Stimulated activated CD8-positive, alpha-beta memory T cell treated with anti-CD3 and anti-CD28 coated beads, Interleukin-4, amount 100 ng/mL, for 1 hour (primary cell): ENCODE data around the gene PIKFYVE.
A peak's percentile ranks its signal among the peaks of the same experiment; 100 is the strongest.
"Not testable (repeated sequence)": the region's sequence is repeated elsewhere in the genome, so short reads cannot be mapped to it uniquely, and the experiment has no call there.

Experiments used
- DNase-seq, 2 donors: peaks; one replicate each; pipeline ENCODE4 v3.0.0-alpha.2; 2020; ENCODE audit warnings: low read depth in 2 of 2, low spot score in 1 of 2

The PIKFYVE gene, protein sequence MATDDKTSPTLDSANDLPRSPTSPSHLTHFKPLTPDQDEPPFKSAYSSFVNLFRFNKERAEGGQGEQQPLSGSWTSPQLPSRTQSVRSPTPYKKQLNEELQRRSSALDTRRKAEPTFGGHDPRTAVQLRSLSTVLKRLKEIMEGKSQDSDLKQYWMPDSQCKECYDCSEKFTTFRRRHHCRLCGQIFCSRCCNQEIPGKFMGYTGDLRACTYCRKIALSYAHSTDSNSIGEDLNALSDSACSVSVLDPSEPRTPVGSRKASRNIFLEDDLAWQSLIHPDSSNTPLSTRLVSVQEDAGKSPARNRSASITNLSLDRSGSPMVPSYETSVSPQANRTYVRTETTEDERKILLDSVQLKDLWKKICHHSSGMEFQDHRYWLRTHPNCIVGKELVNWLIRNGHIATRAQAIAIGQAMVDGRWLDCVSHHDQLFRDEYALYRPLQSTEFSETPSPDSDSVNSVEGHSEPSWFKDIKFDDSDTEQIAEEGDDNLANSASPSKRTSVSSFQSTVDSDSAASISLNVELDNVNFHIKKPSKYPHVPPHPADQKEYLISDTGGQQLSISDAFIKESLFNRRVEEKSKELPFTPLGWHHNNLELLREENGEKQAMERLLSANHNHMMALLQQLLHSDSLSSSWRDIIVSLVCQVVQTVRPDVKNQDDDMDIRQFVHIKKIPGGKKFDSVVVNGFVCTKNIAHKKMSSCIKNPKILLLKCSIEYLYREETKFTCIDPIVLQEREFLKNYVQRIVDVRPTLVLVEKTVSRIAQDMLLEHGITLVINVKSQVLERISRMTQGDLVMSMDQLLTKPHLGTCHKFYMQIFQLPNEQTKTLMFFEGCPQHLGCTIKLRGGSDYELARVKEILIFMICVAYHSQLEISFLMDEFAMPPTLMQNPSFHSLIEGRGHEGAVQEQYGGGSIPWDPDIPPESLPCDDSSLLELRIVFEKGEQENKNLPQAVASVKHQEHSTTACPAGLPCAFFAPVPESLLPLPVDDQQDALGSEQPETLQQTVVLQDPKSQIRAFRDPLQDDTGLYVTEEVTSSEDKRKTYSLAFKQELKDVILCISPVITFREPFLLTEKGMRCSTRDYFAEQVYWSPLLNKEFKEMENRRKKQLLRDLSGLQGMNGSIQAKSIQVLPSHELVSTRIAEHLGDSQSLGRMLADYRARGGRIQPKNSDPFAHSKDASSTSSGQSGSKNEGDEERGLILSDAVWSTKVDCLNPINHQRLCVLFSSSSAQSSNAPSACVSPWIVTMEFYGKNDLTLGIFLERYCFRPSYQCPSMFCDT (N-terminal part only)

DNA sequence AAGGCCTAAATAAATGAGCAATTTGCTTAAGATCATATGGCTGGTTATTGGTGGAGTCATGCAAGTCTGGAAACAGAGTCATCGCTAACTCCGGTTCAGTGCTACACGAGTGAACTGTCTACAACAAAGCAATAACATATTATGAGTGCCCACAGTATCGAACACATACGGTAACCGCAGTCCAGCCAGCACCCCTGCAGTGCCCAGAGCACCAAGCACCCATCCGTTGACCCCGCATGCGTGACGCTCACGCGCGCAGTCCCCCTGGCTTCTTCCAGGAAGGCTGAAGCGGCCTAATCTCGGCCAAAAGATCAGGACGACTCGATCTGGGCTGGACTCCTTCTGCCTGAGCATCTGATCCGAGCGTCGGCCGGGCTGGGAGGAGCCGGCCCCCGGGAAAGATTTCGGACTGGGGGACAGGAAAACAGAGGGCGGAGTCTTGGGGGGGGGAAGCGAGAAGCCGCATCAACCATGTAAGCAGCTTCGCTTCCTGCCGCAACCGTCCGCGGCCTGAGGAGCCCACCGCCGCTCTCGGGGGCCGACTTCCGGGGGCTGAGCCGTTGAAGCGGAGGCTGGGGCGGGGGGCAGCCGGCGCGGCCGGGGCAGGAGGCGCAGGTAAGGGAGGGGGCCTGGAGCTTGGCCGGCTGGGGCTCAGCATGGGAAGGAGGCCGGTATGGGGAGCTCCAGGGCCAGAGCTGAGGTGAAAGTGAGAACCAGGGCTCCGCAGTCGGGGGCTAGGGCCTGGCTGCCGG is at the start of gene PIKFYVE:
PIKFYVE (plus strand) TSS at position 455 of the 752 bp plus-strand sequence. CDS start 5,265 bp downstream, outside the sequence.
- peak; percentile 66 to 72 for DNase-seq

DNA sequence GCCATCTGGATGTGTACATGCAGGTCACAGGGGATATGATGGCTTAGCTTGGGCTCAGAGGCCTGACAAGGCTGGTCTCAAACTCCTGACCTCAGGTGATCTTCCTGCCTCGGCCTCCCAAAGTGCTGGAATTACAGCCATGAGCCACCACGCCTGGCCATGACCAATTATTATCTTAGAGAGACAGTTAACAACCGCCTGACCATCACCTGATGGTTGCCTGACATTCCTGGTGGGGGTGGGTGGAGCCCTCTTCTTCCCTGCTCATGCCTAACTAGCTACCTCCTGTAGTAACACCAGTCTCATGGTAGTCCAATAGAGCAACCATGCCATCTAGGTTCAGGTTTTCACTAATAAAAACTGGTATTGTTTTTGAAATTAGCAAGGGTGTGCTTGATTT is 44.2 kb upstream of the PIKFYVE start:
- not testable (repeated sequence) for DNase-seq

DNA sequence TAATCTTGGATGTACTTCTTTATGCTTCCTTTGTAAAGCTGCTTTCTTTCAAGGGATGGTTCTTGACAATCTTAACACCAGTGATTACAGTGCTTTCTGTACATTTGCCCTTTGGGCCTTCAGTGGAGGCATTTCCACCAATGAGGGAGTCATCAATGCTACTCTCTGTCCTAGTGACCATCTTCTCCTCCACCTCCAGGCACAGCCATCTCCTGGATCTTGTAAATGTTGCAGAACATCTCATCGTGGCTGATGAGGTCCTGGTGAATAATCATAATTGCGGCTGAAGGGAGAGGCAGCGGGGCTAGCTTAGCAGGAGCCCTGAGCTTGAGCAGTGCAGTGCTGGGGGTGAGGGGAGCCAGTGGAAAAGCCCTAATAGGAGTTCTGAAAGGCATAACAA is 43.7 kb upstream of the PIKFYVE start:
- DNase-seq, result no peak

DNA sequence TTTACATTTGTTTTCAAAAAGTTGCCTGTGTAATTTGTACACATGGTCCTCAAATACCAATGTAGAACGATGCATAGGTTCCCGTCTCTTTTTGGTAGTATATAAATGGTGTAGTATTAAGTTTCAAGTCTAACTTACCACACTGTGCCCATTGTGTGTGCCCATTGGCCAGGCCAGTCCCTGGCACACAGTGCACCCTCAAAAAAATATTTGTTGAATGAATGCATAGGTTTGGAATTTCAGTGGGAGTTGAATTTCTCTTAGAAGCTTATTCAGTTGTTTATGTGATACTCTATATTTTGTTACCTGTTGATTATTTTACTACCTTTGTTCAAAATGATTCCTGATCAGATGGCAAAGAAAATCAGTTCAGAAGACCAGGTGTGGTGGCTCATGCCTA is 41.3 kb upstream of the PIKFYVE start:
- no peak for DNase-seq

DNA sequence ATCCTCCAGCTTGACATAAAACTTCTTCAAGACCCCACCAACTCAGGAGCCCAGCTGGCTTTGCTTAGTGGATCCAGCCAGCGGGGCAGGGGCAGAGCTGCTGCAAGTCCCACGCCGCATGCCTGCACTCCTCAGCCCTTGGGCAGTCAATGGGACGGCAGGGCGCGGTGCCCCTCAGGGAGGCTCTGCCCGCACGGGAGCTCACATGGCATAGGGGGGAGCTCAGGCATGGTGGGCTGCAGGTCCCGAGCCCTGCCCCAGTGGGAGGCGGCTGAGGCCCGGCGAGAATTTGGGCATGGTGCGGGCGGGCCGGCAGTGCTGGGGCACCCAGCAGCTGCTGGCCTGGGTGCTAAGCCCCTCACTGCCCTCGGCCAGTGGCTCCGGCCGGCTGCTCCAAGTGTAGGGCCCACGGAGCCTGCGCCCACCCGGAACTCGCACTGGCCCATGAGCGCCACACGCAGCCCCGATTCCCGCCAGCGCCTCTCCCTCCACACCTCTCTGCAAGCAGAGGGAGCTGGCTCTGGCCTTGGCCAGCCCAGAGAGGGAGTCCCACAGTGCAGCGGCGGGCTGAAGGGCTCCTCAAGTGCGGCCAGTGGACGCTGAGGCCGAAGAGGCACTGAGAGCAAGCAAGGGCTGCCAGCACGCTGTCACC is 38.3 kb upstream of the PIKFYVE start:
- DNase-seq, result no peak

DNA sequence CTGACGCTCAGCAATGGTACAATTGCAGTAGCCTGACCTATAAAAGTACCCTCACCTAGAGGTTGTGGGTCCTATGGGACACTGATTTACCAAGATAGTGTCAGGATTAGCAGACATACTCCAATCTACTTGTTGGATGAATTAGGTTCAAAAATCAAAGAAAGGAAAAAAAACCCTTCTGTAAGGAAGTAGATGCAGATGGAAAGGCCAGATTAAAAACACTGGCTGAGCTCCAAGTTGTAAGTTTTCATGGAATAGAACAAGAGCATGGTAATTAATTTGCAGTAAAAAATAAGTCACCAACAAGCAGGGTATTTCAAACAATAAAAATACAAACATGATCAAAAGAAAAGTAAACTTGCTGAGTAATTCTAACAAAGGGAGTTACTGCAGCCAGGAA is 37.6 kb upstream of the PIKFYVE start:
- DNase-seq, result no peak

DNA sequence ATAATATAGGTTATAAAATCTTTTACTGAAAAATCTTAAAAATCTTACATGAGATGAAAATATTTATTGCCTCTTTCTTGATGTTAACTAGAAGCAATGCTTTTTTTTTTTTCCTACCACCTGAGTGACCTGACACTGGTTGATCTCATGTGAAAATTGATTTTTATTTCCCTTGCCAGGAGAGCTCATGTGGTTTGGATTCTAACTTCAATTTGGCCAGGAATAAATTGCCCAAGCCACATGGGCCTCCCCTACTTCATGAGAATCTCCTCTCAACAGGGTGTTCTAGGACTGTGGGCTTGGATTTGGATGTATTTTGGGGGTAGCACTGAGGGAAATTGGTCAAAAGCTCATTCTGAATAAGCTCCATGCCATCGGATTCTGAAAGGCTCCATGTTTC is 31.3 kb upstream of the PIKFYVE start:
- DNase-seq, result no peak

DNA sequence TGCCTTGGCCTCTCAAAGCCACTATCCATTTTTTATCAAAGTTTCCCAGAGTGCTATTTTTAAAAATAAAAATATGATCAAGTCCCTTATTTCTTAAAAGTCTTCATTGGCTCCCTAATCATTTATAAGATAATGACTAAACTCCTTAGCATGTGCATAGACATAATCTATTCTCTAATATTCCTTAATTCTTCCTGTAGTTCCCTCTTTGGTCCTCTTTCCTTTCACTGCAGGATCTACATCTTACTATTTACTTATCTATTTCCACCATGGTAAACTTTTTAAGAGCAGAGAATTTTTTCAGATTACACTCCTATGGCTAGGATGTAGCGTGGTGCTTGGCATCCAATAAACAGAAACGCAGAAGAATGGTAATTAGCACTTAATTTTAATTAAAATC is 30.2 kb upstream of the PIKFYVE start:
- no peak for DNase-seq

DNA sequence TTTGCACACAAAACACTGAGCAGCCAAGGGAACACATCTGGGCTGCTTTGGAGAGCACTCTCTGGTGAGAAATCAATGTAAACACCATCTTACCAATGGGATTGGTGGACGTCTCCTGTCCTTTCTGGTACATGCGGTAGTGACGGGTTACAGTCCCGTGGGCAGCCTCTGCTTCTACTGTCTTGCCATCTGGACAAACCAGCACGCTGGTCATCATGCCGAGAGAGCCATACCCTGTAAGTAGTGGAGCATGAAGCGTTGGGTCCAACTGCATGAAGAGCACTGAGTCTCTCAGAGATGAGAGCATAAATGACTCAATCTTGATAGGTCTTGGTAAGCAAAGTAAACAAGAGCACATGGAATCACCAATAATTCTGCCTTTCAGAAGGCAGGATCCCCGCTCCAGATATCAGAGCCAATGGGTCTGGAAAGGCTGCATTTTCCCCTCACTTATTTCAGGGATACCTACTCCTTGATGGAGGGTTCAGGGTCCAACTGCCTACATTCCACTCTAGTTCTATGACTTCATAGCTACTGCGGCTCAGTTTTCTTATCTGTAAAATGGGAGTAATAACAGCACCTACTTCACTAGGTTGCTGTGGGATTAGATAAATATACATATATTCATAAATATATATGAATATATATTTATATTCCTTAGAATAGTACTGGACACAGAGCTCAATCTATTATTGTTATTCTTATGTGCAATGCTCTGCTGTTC is 26.1 kb upstream of the PIKFYVE start:
- no peak for DNase-seq

DNA sequence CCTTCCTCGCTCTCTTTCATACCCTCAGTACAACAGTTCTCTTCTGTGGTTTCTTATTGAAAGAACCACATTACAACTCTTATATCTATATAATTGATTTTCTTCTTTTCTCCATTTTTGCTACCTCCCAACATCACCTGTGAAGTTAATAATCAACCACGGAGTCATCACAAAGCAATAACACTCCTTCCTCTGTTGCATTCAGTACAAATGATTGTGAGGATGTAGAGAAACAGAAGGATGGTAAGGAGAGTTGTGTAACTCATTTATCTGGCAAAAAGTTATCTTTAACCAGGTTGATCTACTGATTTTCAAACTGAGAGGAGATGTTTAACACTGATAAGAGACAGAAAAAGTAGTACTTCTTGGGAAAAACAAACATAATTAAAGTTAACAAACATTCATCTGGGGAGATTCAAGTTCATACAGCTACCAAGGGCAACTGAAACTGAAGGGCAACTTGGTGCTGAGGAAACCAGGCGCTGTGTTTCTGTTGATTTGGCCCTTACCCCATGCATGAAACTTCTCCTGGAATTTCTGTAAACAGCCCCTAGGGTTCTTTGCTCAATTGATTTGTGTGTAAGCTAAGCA is 25.3 kb upstream of the PIKFYVE start:
- no peak for DNase-seq

DNA sequence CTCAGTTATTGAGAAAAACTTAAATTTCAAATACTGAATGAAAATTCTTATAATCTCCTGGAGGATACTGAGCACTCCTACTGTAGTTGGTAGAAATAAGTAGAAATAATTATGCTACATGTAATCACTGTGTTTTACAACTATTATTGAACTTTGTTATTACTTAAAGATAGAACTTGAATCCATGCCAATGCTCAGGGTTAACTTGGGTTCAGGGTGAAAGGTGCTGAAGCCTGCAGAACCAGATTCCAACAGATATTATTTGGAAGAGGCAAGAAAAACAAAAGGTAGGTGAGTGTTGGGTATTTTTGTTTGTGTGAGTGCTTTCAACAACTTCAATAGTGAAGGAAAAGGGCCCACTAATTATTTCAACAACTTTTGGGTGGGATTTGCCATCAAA is 21.6 kb upstream of the PIKFYVE start:
- DNase-seq, result no peak

DNA sequence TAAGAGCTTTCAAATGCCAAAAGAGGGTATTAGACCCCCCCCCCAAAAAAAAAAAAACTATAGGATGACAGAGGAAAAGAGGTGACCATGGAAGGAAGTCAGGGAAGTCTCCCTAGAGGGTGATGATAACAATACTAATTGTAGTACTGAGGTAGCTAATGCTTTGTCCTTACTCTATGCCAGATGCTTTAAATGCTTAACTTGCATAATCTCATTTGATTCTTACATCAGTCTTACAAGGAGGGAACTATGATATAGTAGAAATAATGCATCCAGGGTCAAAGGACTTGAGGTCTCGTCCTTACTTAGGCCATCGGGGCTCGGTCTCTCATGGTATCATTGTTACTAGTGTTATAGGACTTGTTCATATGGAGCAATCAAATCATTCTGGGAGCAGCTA is 20.3 kb upstream of the PIKFYVE start:
- no peak for DNase-seq

DNA sequence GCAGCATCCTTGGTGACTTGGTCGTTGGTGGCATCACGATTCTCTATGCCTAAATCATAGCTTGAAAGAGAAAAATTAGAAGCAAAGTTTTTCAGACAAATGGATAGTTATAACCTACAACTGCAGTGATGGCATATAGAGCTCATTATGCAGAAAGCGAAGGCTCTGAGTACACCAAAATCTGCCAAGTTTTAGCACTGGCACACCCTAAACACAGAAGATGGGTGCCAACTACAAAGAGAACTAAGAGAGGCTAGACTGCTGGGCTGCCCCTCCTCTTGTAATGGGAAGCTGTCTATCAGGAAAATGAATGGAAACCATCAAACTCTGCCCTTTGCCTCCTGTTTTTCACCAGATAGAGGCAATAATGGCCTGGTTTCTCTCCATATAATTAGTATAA is 17.5 kb upstream of the PIKFYVE start:
- DNase-seq, result no peak

DNA sequence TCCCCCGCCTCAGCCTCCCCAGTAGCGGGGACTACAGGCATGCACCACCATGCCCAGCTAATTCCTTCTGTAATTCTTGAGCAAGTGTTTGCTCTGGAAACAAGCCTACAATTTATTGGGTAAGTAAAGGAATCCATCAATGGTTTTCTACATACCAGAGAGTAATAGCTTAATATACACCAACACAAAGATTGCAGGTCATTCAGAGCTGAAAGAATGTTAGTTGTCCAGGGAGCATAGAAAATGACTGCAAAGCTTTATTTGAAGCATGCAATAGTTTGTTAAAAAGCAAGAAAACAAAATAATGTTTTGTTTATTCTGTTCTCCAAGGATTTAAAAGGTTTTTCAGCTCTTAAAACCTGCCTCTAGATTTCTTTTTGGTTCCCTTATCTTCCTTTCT is 16.8 kb upstream of the PIKFYVE start:
- no peak for DNase-seq

DNA sequence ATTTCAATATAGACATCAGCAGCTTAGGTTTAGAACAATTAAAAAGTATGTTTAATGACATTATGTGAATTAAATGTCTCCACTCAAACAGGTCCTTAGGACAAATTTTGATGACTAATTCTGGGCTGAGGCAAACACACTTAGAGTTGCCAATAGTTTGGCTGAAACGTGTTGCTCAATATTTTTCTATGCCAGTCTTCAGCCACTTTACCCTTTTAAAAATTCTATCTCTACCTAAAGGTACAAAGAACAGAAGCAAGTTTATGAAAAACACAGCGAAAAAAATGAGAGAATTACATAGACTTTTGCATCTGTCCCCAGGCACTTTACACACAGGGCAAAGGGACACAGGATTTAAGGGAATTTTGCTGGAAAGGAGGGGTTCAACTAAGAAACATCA is 15.7 kb upstream of the PIKFYVE start:
- no peak for DNase-seq

DNA sequence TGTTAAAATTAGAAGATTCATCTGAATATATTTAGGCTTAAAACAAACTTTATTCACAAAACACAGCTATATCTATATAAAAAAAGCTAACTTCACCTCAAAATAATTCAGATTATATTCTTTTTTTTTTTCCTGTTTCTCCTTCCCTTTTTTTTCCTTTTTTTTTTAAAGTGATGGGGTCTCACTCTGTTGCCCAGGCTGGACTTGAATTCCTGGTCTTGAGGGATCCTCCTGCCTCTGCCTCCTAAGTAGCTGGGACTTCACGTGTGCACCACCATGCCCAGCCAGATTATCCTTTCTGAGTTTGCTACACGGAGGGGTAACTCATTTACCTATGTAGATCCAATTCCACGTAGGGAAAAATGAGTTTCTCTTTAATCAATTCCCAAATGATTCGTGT is 15.0 kb upstream of the PIKFYVE start:
- no peak for DNase-seq

DNA sequence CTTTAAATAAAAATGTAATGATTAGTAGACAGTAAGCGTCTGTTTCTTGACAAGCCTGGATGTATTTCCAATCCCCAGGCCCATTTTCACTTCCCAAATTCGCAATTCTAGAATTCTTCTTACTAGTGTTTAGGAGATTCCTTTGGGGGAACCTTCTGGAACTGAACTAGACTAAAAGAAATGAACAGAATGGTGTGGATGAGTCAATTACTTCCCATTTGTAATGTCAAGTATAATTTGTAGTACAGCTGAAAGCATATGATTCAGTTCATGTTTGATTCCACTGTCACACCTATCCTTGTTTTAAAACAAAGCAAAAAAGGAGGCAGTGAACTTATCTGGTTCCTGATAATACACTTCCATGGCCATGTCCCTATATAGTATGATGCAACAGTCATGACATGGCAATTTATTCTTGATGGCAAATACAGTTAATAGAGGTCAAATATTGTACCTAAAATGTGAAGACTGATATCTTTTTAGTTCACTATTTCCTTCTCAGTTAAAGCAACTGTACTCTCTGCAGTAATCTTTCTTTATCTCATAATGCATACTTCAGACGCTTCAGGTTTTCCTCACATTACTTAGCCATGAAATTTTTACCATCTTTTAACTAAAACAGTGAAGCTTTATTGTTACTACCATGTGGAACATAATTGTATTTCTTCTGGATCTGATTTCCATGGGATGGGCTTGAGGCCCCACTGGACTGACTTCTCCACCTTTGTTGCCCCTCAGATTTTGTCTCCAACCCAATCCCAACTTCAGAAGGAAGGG is 13.2 kb upstream of the PIKFYVE start:
- no peak for DNase-seq

DNA sequence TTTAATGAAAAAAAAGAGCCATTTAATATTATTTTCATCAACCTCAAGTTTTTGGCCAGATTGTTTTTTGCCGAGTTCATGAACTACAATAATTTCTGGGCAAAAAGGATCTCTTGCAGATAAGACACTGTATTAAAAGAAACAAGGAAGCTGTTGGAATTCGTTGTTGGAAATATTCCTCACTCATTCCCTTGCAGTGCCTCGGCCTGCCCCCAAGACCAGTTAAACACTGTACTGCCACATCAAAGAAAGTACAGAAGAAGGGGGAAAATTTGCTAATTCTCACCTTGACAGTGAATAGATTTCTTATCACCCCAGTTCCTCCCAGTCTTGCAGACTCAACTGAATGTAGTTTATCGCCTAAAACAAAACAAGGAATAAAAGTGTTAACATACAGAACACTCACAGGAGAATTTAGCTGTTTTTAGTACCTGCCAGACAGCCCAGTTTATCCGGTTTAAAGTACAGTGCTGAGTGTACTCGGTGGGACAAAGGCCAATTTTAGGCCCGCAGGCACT is 12.4 kb upstream of the PIKFYVE start:
- no peak for DNase-seq
